BE2C (cell line): ENCODE data around the gene CBLB.

Source experiments
- DNase-seq: peaks from one replicate; pipeline ENCODE4 v3.0.0-alpha.2; 2020
- H3K27me3 ChIP-seq: fragments of 250-450 bp; sonication (Bioruptor Pico); 2 replicates; pipeline ENCODE4 v1.5.1; 2020; ENCODE audit warnings: mild to moderate bottlenecking
- H3K36me3 ChIP-seq: fragments of 250-450 bp; sonication (Bioruptor Pico); 2 replicates; pipeline ENCODE4 v1.5.1; 2020; ENCODE audit warnings: mild to moderate bottlenecking
- H3K4me1 ChIP-seq: fragments of 250-450 bp; sonication (Bioruptor Pico); 2 replicates; pipeline ENCODE4 v1.5.1; 2020
- H3K4me3 ChIP-seq: 2 replicates; pipeline ENCODE4 v1.5.1; 2011; ENCODE audit warnings: low read depth, low read length
- H3K9me3 ChIP-seq: fragments of 250-450 bp; sonication (Bioruptor Pico); 2 replicates; pipeline ENCODE4 v1.5.1; 2020
- TF ChIP-seq, protein P1 (sequence below): IDR thresholded peaks from 2 replicates; pipeline ENCODE4 v1.5.1; 2012; ENCODE audit warnings: mild to moderate bottlenecking, low read depth, low read length

Gene CBLB

DNA sequence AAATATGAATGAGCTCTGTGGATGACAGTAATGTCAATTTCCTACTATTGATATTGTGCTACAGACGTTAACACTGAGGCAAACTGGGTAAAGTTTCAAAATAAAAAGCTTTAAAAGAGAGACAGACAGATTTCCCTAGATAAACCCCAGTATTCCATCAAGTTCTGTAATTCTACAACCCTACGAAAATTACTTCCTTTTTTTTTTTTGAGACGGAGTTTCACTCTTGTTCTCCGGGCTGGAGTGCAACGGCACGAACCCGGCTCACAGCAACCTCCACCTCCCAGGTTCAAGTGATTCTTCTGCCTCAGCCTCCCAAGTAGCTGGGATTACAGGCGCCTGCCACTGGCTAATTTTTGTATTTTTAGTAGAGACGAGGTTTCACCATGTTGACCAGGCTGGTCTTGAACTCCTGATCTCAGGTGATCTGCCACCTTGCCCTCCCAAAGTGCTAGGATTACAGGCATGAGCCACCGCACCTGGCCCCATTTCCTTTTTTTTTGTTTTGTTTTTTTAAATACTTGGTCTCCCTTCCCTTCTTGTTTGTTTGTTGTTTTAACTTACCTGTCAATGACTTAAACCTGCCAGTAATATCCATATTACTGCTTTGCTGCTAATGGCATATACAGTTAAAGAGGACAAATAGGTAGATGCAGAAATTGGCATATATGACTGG, 57.2 kb downstream of the CBLB start:
- TF ChIP-seq, protein P1, sequence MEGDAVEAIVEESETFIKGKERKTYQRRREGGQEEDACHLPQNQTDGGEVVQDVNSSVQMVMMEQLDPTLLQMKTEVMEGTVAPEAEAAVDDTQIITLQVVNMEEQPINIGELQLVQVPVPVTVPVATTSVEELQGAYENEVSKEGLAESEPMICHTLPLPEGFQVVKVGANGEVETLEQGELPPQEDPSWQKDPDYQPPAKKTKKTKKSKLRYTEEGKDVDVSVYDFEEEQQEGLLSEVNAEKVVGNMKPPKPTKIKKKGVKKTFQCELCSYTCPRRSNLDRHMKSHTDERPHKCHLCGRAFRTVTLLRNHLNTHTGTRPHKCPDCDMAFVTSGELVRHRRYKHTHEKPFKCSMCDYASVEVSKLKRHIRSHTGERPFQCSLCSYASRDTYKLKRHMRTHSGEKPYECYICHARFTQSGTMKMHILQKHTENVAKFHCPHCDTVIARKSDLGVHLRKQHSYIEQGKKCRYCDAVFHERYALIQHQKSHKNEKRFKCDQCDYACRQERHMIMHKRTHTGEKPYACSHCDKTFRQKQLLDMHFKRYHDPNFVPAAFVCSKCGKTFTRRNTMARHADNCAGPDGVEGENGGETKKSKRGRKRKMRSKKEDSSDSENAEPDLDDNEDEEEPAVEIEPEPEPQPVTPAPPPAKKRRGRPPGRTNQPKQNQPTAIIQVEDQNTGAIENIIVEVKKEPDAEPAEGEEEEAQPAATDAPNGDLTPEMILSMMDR = no peak
- no peak for DNase-seq
- Histone ChIP-seq H3K9me3 (no peaks in the 10 kb centered on the region), H3K4me3 (no peak overlapping the region), H3K4me1 (peaks cover 6% of the 10 kb centered on the region; the same call in 1 of the 2 replicates), H3K27me3 (no peaks in the 10 kb centered on the region), H3K36me3 (no peaks in the 10 kb centered on the region)

- TF ChIP-seq, protein P1 = no peak
- no peaks in the 10 kb centered on the region for H3K36me3 ChIP-seq
- no peak overlapping the region for H3K4me3 ChIP-seq
- DNase-seq = no peak
- H3K4me1 ChIP-seq = peaks cover 6% of the 10 kb centered on the region; the same call in 1 of the 2 replicates
- no peaks in the 10 kb centered on the region for H3K27me3 ChIP-seq
- no peaks in the 10 kb centered on the region for H3K9me3 ChIP-seq
Measured at GRCh38 chr3:105809208-105809888, 59.5 kb downstream of the CBLB start.

GRCh38 chr3:105807701-105808100, 61.1 kb downstream of the CBLB start:
- H3K4me1 ChIP-seq = peaks cover 6% of the 10 kb centered on the region; the same call in 1 of the 2 replicates
- no peaks in the 10 kb centered on the region for H3K36me3 ChIP-seq
- no peak overlapping the region for H3K4me3 ChIP-seq
- DNase-seq = no peak
- TF ChIP-seq, protein P1 = no peak
- no peaks in the 10 kb centered on the region for H3K27me3 ChIP-seq
- no peaks in the 10 kb centered on the region for H3K9me3 ChIP-seq

DNA sequence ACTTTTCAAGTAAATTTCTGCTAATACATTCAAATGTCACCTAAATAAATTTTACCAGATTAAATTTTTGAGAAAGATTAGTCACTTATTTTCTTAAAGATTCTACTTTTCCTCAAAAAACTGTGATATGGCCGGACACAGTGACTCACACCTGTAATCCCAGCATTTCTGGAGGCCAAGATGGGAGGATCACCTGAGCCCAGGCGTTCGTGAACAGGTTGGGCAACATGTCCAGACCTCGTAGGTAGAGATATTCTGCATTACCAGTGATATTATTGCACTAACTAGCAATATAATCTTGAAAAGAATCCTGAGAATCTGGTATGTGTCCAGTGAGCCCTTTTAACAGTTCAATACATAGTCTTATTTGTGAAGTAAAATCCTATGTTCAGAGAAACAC, 61.7 kb downstream of the CBLB start:
- no peak for DNase-seq
- H3K27me3 ChIP-seq = no peaks in the 10 kb centered on the region
- H3K9me3 ChIP-seq = no peaks in the 10 kb centered on the region
- TF ChIP-seq, protein P1 = no peak
- no peak overlapping the region for H3K4me3 ChIP-seq
- no peaks in the 10 kb centered on the region for H3K36me3 ChIP-seq
- H3K4me1 ChIP-seq = peaks cover 9% of the 10 kb centered on the region

DNA sequence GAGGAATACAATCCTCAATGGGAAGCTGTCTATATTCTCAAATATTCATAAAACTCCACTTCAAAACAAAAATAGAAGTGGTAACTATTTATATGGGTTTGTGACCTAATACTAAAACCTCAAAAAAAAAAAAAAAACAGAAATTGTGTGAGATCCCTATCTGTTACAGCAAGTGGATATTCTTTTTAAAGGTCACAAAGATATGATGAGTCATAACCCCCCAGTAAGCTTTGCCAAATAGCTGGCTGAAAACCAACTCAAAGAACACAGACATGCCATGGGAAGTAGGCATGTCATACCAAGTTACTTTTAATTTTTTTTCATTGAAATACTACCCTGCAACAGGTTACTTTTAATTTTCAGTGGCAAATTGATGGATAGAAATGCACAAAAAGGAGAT, 62.5 kb downstream of the CBLB start:
- H3K4me3 ChIP-seq = no peak overlapping the region

GRCh38 chr3:105805404-105805803, 63.4 kb downstream of the CBLB start:
- Histone ChIP-seq H3K36me3 (peaks cover 3% of the 10 kb centered on the region; the same call in 1 of the 2 replicates), H3K4me3 (no peak overlapping the region), H3K9me3 (no peaks in the 10 kb centered on the region), H3K4me1 (peaks cover 19% of the 10 kb centered on the region), H3K27me3 (no peaks in the 10 kb centered on the region)
- TF ChIP-seq, protein P1 = no peak
- DNase-seq = no peak

More for the DNA sequence above, 62.5 kb downstream of the CBLB start:
- Histone ChIP-seq H3K4me1 (peaks cover 17% of the 10 kb centered on the region), H3K27me3 (no peaks in the 10 kb centered on the region), H3K36me3 (peaks cover 3% of the 10 kb centered on the region; the same call in 1 of the 2 replicates), H3K9me3 (no peaks in the 10 kb centered on the region)
- TF ChIP-seq, protein P1 = no peak
- DNase-seq = no peak
